ENCODE data around the gene ABCF2.

ABCF2 gene

DNA sequence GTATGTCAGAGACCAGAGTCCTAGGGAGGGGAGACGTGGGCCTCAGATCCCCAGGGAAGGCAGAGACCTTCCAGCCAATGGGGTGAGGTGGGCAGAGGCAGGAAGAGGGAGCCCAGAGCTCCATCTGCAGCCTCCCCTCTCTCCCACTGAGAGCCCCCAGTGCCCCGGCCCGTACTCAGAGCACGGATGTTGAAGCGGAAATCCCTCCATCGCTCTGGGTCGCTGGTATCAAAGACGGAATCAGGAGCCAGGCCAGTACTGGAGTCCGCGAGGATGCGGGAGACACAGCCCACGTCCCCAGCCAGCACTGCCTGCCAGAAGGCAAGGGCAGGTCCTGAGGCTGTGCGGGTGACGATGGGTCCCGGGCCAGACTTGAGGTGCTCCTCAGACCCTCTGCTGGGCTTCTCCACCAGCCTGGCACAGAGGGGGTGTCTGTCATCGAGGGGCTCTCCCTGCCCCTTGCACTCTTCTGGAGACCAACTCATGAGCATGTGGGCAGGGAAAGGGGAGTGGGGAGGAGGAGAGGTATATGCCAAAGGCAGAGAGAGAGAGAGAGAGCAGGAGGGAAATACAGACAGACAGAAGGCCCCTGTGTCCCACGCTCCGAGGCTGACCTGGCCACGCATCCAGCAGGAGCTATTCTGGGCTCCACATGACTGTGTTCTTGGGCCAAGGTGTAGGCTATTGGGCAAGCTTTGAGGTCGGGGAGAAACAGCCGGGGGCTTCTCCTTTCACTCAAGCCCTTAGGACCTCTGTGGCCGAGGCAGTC is 40.2 kb downstream of the ABCF2 start, which contains the start of gene ASB10:
Gene ASB10 (minus strand): TSS at position 611 of the 769 bp plus-strand sequence. CDS start 120 bp downstream, at position 491.
- Histone ChIP-seq H3K27ac (ENCODE audit: low read length) (no peak within 1 kb of the TSS), H3K9me3 (ENCODE audit: control insufficient read depth in 1 of 2, low read length in 2 of 2) (no peaks in the 10 kb centered on the region), H3K27me3 (ENCODE audit: low read depth, low read length) (no peaks in the 10 kb centered on the region), H3K36me3 (ENCODE audit: control insufficient read depth in 1 of 2, insufficient read depth in 2 of 2, low read length in 2 of 2) (no peaks in the 10 kb centered on the region), H3K4me1 (ENCODE audit: control insufficient read depth in 1 of 2, insufficient read depth in 2 of 2, low read length in 2 of 2) (no peaks in the 10 kb centered on the region), H3K4me3 (ENCODE audit: low read depth in 1 of 2, low read length in 2 of 2) (no peak within 1 kb of the TSS)

DNA sequence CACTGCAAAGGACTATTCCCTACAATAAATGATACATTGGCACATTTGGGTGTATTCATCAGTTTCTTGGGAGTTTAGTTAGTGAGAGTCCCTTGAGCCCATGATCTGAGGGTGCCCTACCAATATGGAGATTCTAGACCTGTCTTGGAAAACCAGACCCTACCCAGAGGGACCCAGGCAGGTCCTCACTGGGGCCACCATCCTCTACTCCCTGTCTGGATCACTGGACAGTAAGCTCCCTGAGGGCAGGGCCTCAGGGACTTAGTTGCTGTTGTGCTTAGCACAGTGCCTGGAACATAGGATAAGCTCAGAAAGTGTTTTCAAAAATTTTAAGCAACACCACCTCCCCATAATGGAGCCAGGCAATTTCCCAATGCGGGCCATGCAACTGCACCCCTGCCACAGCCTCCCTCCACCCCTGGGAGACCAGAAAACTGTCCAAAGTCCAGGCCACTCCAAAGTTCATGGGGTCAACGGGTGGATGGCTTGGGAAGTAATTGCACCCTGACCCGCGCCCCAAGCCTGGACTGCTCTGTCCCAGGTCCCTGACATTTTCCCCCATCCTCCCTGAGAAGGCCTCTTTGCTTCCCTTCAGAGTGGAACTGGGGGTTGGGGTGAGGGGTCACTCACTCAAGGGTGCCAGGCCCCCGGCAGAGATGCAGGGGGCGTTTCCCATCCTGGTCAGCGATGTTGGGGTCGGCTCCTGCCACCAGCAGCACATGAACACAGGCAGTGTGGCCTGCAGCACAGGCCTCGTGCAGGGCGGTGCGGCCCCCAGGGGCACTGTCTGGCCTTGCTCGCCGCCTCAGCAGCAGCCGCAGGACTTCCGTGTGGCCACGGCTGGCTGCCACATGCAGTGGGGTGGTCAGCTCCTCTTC is 41.0 kb downstream of the ABCF2 start:
- Histone ChIP-seq H3K9me3 (ENCODE audit: control insufficient read depth in 1 of 2, low read length in 2 of 2) (no peaks in the 10 kb centered on the region), H3K4me3 (ENCODE audit: low read depth in 1 of 2, low read length in 2 of 2) (no peak overlapping the region), H3K27ac (ENCODE audit: low read length) (no peak overlapping the region), H3K36me3 (ENCODE audit: control insufficient read depth in 1 of 2, insufficient read depth in 2 of 2, low read length in 2 of 2) (no peaks in the 10 kb centered on the region), H3K27me3 (ENCODE audit: low read depth, low read length) (no peaks in the 10 kb centered on the region), H3K4me1 (ENCODE audit: control insufficient read depth in 1 of 2, insufficient read depth in 2 of 2, low read length in 2 of 2) (no peaks in the 10 kb centered on the region)

DNA sequence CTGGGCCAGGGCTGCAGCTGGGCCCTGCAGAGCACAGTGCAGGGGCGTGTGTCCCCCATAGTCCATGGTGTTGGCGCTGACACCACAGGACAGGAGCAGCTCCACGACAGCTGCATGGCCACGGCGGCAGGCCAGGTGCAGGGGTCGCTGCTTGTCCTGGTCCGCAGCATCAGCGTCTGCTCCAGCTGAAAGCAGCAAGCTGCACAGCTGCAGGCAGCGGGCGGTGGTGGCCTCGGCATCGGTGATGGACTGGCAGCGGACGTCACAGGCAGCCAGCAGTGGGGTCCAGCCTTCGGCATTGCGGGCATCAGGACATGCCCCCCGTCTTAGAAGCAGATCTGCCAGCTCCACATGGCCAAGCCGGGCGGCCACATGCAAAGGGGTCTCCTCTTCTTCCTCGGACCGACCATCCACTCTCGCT is 46.0 kb downstream of the ABCF2 start:
- H3K27me3 ChIP-seq (ENCODE audit: low read depth, low read length): no peaks in the 10 kb centered on the region
- no peaks in the 10 kb centered on the region for H3K4me1 ChIP-seq (ENCODE audit: control insufficient read depth in 1 of 2, insufficient read depth in 2 of 2, low read length in 2 of 2)
- H3K27ac ChIP-seq (ENCODE audit: low read length): no peak overlapping the region
- H3K36me3 ChIP-seq (ENCODE audit: control insufficient read depth in 1 of 2, insufficient read depth in 2 of 2, low read length in 2 of 2): no peaks in the 10 kb centered on the region
- H3K4me3 ChIP-seq (ENCODE audit: low read depth in 1 of 2, low read length in 2 of 2): no peak overlapping the region
- no peaks in the 10 kb centered on the region for H3K9me3 ChIP-seq (ENCODE audit: control insufficient read depth in 1 of 2, low read length in 2 of 2)

DNA sequence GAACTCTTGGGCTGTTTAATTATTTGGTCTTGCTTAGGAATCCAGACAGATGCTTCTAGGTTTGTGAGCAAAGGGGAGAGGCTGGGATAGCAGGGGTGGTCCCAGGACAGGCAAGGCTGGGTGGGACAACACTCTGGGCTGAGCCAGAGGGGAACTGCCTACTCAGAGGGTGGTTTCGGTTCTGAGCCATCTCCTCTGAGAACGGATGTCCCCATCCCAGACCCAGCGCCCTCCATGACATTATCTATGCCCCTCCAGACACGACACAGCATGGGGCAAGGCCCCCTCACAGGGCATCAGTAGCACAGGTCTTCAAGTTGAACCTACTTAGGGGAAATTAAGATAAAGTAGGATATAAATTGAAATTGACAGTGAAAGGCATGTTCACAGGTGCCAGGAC is 47.1 kb downstream of the ABCF2 start:
- Histone ChIP-seq H3K4me1 (ENCODE audit: control insufficient read depth in 1 of 2, insufficient read depth in 2 of 2, low read length in 2 of 2) (no peaks in the 10 kb centered on the region), H3K36me3 (ENCODE audit: control insufficient read depth in 1 of 2, insufficient read depth in 2 of 2, low read length in 2 of 2) (no peaks in the 10 kb centered on the region), H3K27ac (ENCODE audit: low read length) (no peak overlapping the region), H3K4me3 (ENCODE audit: low read depth in 1 of 2, low read length in 2 of 2) (no peak overlapping the region), H3K9me3 (ENCODE audit: control insufficient read depth in 1 of 2, low read length in 2 of 2) (no peaks in the 10 kb centered on the region), H3K27me3 (ENCODE audit: low read depth, low read length) (no peaks in the 10 kb centered on the region)

DNA sequence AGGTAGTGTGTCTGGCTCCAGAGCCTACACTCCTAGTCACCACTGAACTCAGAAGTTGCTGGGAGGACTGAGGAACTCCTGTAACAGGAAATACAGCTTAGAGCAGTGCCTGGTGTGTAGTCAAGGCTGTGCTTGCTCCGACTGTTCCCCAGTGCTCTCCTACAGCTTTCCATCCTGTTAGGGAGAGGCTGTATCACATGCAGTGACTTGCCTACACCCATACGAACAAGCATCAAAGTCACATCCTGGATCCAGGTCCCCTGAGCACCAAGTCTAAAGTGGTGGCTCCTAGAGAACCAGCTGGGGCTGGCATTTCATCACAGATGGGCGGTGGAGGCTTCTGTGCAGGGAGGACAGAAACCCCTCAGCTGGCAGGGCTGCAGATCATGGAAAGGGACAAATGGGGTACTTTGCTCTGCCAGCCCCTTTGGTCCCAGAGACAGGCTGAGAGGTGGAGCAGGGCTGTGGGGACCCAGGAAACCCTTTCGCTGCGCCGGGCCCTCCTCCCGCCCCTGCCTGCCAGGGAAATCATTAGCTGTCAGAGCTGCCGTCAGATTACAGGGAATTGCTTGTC is 47.6 kb downstream of the ABCF2 start:
- H3K36me3 ChIP-seq (ENCODE audit: control insufficient read depth in 1 of 2, insufficient read depth in 2 of 2, low read length in 2 of 2): no peaks in the 10 kb centered on the region
- no peaks in the 10 kb centered on the region for H3K27me3 ChIP-seq (ENCODE audit: low read depth, low read length)
- no peaks in the 10 kb centered on the region for H3K4me1 ChIP-seq (ENCODE audit: control insufficient read depth in 1 of 2, insufficient read depth in 2 of 2, low read length in 2 of 2)
- no peaks in the 10 kb centered on the region for H3K9me3 ChIP-seq (ENCODE audit: control insufficient read depth in 1 of 2, low read length in 2 of 2)
- no peak overlapping the region for H3K4me3 ChIP-seq (ENCODE audit: low read depth in 1 of 2, low read length in 2 of 2)
- H3K27ac ChIP-seq (ENCODE audit: low read length): no peak overlapping the region

DNA sequence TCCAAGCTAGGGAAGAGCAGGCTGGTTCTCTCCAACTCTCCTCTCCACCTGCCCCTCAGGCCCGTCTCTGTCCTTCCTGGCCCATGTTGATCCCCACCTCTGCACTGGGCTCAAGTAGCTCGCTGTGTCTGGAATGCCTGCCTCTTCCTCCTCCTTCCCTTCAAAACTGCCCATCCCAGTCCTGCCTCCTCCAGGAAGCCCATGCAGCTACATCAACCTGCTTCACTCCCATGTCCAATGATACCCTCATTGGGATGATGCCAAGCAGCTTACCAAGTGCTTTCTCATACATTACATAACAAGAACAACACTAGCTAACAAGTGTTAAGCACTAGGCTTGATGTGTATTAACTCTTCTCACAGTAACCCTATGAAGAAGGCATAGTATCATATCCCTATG is 48.2 kb downstream of the ABCF2 start:
- Histone ChIP-seq H3K27ac (ENCODE audit: low read length) (no peak overlapping the region), H3K4me3 (ENCODE audit: low read depth in 1 of 2, low read length in 2 of 2) (no peak overlapping the region), H3K4me1 (ENCODE audit: control insufficient read depth in 1 of 2, insufficient read depth in 2 of 2, low read length in 2 of 2) (no peaks in the 10 kb centered on the region), H3K27me3 (ENCODE audit: low read depth, low read length) (no peaks in the 10 kb centered on the region), H3K9me3 (ENCODE audit: control insufficient read depth in 1 of 2, low read length in 2 of 2) (no peaks in the 10 kb centered on the region), H3K36me3 (ENCODE audit: control insufficient read depth in 1 of 2, insufficient read depth in 2 of 2, low read length in 2 of 2) (no peaks in the 10 kb centered on the region)

DNA sequence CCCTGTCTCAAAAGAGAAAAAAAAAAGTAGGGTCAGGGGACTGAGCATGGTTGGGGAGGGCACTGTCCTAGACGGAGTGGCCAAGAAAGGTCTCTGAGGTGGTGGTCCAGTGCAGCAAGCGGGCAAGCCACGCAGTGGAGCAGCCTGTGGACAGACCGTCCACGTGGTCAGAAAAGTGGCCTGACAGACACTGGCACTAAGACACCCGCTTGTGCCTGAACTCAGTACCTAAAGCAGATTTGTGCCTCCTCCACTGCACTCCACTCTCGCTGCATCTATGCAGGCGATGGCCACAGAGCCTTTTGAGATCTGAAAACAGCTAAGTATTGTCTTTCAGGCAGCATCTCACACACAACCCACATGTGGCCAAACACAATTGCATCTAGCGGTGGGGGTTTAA is 48.8 kb downstream of the ABCF2 start:
- no peaks in the 10 kb centered on the region for H3K9me3 ChIP-seq (ENCODE audit: control insufficient read depth in 1 of 2, low read length in 2 of 2)
- no peaks in the 10 kb centered on the region for H3K36me3 ChIP-seq (ENCODE audit: control insufficient read depth in 1 of 2, insufficient read depth in 2 of 2, low read length in 2 of 2)
- no peak overlapping the region for H3K4me3 ChIP-seq (ENCODE audit: low read depth in 1 of 2, low read length in 2 of 2)
- H3K27ac ChIP-seq (ENCODE audit: low read length): no peak overlapping the region
- peaks cover 1% of the 10 kb centered on the region for H3K27me3 ChIP-seq (ENCODE audit: low read depth, low read length)
- H3K4me1 ChIP-seq (ENCODE audit: control insufficient read depth in 1 of 2, insufficient read depth in 2 of 2, low read length in 2 of 2): no peaks in the 10 kb centered on the region

DNA sequence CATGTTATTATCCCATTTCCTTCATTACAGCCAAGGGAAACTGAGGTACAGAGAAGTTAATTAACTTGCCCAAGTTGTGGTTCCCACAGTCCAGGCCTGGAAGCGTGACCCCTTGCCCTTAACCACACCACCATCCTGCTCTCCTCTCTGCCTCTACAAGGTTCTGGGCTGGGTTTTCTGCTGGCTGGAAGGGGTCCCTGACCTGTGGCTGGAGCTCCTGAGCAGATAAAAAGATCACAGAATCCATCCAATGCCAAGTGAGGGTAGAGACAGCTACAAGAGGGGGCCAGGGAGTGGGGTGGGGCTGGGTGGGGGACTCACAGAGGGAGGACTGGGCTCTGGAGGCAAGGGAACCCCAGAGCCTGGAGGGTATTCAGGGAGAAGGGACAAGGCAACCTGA is 49.7 kb downstream of the ABCF2 start:
- Histone ChIP-seq H3K36me3 (ENCODE audit: control insufficient read depth in 1 of 2, insufficient read depth in 2 of 2, low read length in 2 of 2) (no peaks in the 10 kb centered on the region), H3K27me3 (ENCODE audit: low read depth, low read length) (peaks cover 7% of the 10 kb centered on the region), H3K9me3 (ENCODE audit: control insufficient read depth in 1 of 2, low read length in 2 of 2) (no peaks in the 10 kb centered on the region), H3K27ac (ENCODE audit: low read length) (no peak overlapping the region), H3K4me3 (ENCODE audit: low read depth in 1 of 2, low read length in 2 of 2) (no peak overlapping the region), H3K4me1 (ENCODE audit: control insufficient read depth in 1 of 2, insufficient read depth in 2 of 2, low read length in 2 of 2) (no peaks in the 10 kb centered on the region)

DNA sequence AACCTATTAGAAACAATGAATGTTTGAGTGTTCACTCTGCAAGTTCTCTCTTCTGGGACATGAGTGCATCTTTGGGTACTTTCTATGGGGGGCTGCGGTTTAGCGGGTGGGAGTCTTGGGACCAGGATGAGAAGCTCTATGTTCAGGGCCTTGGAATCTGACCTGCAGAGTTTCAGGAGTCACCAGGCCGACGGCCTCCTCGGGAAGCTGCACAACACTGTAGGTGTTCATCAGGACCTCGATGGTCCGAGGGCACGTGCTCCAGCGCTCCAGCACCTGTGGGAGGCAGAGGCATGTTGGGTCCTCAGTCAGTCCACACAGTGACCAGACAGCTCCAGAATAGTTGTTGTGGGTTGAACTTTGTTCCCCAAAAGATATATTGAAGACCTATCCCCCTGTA is 50.6 kb downstream of the ABCF2 start:
- no peaks in the 10 kb centered on the region for H3K9me3 ChIP-seq (ENCODE audit: control insufficient read depth in 1 of 2, low read length in 2 of 2)
- no peaks in the 10 kb centered on the region for H3K4me1 ChIP-seq (ENCODE audit: control insufficient read depth in 1 of 2, insufficient read depth in 2 of 2, low read length in 2 of 2)
- peaks cover 7% of the 10 kb centered on the region for H3K27me3 ChIP-seq (ENCODE audit: low read depth, low read length)
- no peak overlapping the region for H3K4me3 ChIP-seq (ENCODE audit: low read depth in 1 of 2, low read length in 2 of 2)
- no peak overlapping the region for H3K27ac ChIP-seq (ENCODE audit: low read length)
- no peaks in the 10 kb centered on the region for H3K36me3 ChIP-seq (ENCODE audit: control insufficient read depth in 1 of 2, insufficient read depth in 2 of 2, low read length in 2 of 2)

DNA sequence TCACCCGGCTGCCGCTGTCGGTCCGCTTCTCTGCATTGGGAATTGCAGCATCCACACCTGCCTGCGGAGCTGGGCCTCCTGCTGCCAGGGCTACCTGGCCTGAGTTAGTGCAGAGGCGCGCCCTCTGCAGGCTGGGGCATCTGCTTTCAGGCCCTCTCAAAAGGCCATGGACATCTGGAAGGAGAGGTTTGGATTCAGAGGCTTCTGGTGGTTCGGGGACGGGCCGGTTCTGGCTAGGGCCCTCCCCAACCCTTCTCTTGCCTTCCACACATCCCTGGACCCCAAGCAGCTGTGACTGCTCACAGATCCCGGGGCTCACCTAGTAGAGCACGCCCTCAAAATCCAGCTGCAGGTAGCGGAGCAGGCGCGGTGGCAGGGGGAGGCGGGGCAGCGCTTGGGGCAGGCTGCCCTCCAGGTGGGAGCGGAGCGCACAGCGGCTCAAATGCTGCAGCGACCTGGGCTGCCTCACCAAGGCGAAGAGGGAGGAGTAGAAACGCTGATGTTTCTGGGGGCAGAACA is 51.2 kb downstream of the ABCF2 start:
- H3K27me3 ChIP-seq (ENCODE audit: low read depth, low read length): peaks cover 7% of the 10 kb centered on the region

More for the DNA sequence above, 51.2 kb downstream of the ABCF2 start:
- Histone ChIP-seq H3K4me1 (ENCODE audit: control insufficient read depth in 1 of 2, insufficient read depth in 2 of 2, low read length in 2 of 2) (no peaks in the 10 kb centered on the region), H3K36me3 (ENCODE audit: control insufficient read depth in 1 of 2, insufficient read depth in 2 of 2, low read length in 2 of 2) (no peaks in the 10 kb centered on the region), H3K27ac (ENCODE audit: low read length) (no peak overlapping the region), H3K4me3 (ENCODE audit: low read depth in 1 of 2, low read length in 2 of 2) (no peak overlapping the region), H3K9me3 (ENCODE audit: control insufficient read depth in 1 of 2, low read length in 2 of 2) (no peaks in the 10 kb centered on the region)

Data from muscle layer of duodenum (tissue), 2 donors.